Measurements from ENCODE around the gene OPCML.

OPCML gene

GRCh38 chr11:132607575-132607974 lies 924.7 kb downstream of the OPCML start:
- no peak overlapping the region for H3K27ac ChIP-seq
- TF ChIP-seq CTCF (IDR thresholded peaks at IDR 0.05), result no peak
- no peak for TF ChIP-seq ZFX (IDR thresholded peaks at IDR 0.05; ENCODE audit: borderline replicate concordance)

GRCh38 chr11:132605825-132606570 lies 926.3 kb downstream of the OPCML start:
- no peak for TF ChIP-seq ZFX (IDR thresholded peaks at IDR 0.05; ENCODE audit: borderline replicate concordance)
- TF ChIP-seq CTCF (IDR thresholded peaks at IDR 0.05), result no peak
- no peak overlapping the region for H3K27ac ChIP-seq

- no peak overlapping the region for H3K27ac ChIP-seq
- no peak for TF ChIP-seq CTCF (IDR thresholded peaks at IDR 0.05)
- no peak for TF ChIP-seq ZFX (IDR thresholded peaks at IDR 0.05; ENCODE audit: borderline replicate concordance)
Measured at GRCh38 chr11:132604431-132604830, 927.9 kb downstream of the OPCML start.

- no peak for TF ChIP-seq CTCF (IDR thresholded peaks at IDR 0.05)
- no peak for TF ChIP-seq ZFX (IDR thresholded peaks at IDR 0.05; ENCODE audit: borderline replicate concordance)
- no peak overlapping the region for H3K27ac ChIP-seq
Measured at GRCh38 chr11:132601875-132602274, 930.4 kb downstream of the OPCML start.

GRCh38 chr11:132595711-132596134 lies 936.6 kb downstream of the OPCML start:
- H3K27ac ChIP-seq, result no peak overlapping the region
- TF ChIP-seq ZFX (IDR thresholded peaks at IDR 0.05; ENCODE audit: borderline replicate concordance), result no peak
- no peak for TF ChIP-seq CTCF (IDR thresholded peaks at IDR 0.05)

GRCh38 chr11:132595246-132595645 lies 937.1 kb downstream of the OPCML start:
- H3K27ac ChIP-seq, result no peak overlapping the region
- TF ChIP-seq CTCF (IDR thresholded peaks at IDR 0.05) (no peak), ZFX (IDR thresholded peaks at IDR 0.05; ENCODE audit: borderline replicate concordance) (no peak)

- TF ChIP-seq CTCF (IDR thresholded peaks at IDR 0.05), result no peak
- TF ChIP-seq ZFX (IDR thresholded peaks at IDR 0.05; ENCODE audit: borderline replicate concordance), result no peak
- no peak overlapping the region for H3K27ac ChIP-seq
Measured at GRCh38 chr11:132590986-132591385, 941.3 kb downstream of the OPCML start.
